H9 (cell line): ENCODE data around the gene GRIK1. TPM values are rescaled to one million over a fixed set of nuclear protein-coding genes. Genes with fewer than 3 reads are reported as not detected.

Experiments used
- DNase-seq: peaks from one replicate; pipeline ENCODE4 v3.0.0-alpha.2; 2017
- H2AFZ ChIP-seq: one replicate; pipeline ENCODE4 v1.6.1; 2013; ENCODE audit warnings: mild to moderate bottlenecking, low read length, control low read depth, moderate library complexity
- H2AK5ac ChIP-seq: 2 replicates; pipeline ENCODE4 v1.6.1; 2013; ENCODE audit warnings: low read length, control low read depth, mixed read lengths; ENCODE audit not compliant: insufficient read length
- H2BK120ac ChIP-seq: one replicate; pipeline ENCODE4 v1.6.1; 2013; ENCODE audit warnings: low read depth, mild to moderate bottlenecking, low read length, control low read depth, inconsistent platforms; ENCODE audit not compliant: poor library complexity, severe bottlenecking
- H2BK12ac ChIP-seq: 2 replicates; pipeline ENCODE4 v1.6.1; 2013; ENCODE audit warnings: low read length, control low read depth, mixed read lengths, low read depth; ENCODE audit not compliant: insufficient read length
- H2BK15ac ChIP-seq: 2 replicates; pipeline ENCODE4 v1.6.1; 2013; ENCODE audit warnings: low read depth, low read length, control low read depth
- H2BK20ac ChIP-seq: one replicate; pipeline ENCODE4 v1.6.1; 2013; ENCODE audit warnings: low read depth, mild to moderate bottlenecking, low read length, control low read depth, inconsistent platforms; ENCODE audit not compliant: poor library complexity, severe bottlenecking
- H2BK5ac ChIP-seq: 2 replicates; pipeline ENCODE4 v1.6.1; 2013; ENCODE audit warnings: low read length, control low read depth, mixed read lengths; ENCODE audit not compliant: insufficient read length
- H3K14ac ChIP-seq: 2 replicates; pipeline ENCODE4 v1.6.1; 2013; ENCODE audit warnings: low read length, control low read depth; ENCODE audit not compliant: insufficient read depth
- H3K18ac ChIP-seq: 2 replicates; pipeline ENCODE4 v1.6.1; 2013; ENCODE audit warnings: low read depth, mild to moderate bottlenecking, mixed read lengths, low read length, control low read depth; ENCODE audit not compliant: insufficient read length
- H3K23ac ChIP-seq: 2 replicates; pipeline ENCODE4 v1.6.1; 2013; ENCODE audit warnings: low read length, control low read depth, mixed read lengths, low read depth; ENCODE audit not compliant: insufficient read length
- H3K23me2 ChIP-seq: 2 replicates; pipeline ENCODE4 v1.6.1; 2013; ENCODE audit warnings: low read depth, mild to moderate bottlenecking, mixed read lengths, low read length, control low read depth; ENCODE audit not compliant: insufficient read length, poor library complexity, severe bottlenecking
- H3K27ac ChIP-seq: 2 replicates; pipeline ENCODE4 v1.5.1; 2013; ENCODE audit warnings: low read length, control low read depth, mixed read lengths, low read depth; ENCODE audit not compliant: insufficient read length
- H3K27me3 ChIP-seq: 2 replicates; pipeline ENCODE4 v1.6.1; 2013; ENCODE audit warnings: low read length, control low read depth, inconsistent platforms; ENCODE audit not compliant: insufficient read depth
- H3K4ac ChIP-seq: 2 replicates; pipeline ENCODE4 v1.6.1; 2013; ENCODE audit warnings: low read depth, mild to moderate bottlenecking, control low read depth, inconsistent platforms, low read length, moderate library complexity
- H3K4me1 ChIP-seq: 2 replicates; pipeline ENCODE4 v1.6.1; 2013; ENCODE audit warnings: low read length, control low read depth, inconsistent platforms; ENCODE audit not compliant: insufficient read depth
- H3K4me2 ChIP-seq: 2 replicates; pipeline ENCODE4 v1.6.1; 2013; ENCODE audit warnings: low read length, control low read depth, mixed read lengths; ENCODE audit not compliant: insufficient read length, insufficient read depth
- H3K56ac ChIP-seq: 2 replicates; pipeline ENCODE4 v1.6.1; 2013; ENCODE audit warnings: low read depth, mild to moderate bottlenecking, mixed read lengths, low read length, control low read depth; ENCODE audit not compliant: insufficient read length
- H3K79me1 ChIP-seq: 2 replicates; pipeline ENCODE4 v1.6.1; 2013; ENCODE audit warnings: low read depth, mild to moderate bottlenecking, moderate library complexity, low read length, control low read depth, inconsistent platforms; ENCODE audit not compliant: insufficient read depth, poor library complexity, severe bottlenecking
- H3K79me2 ChIP-seq: 2 replicates; pipeline ENCODE4 v1.6.1; 2013; ENCODE audit warnings: low read length, control low read depth, inconsistent platforms; ENCODE audit not compliant: insufficient read depth
- H3K9ac ChIP-seq: 2 replicates; pipeline ENCODE4 v1.6.1; 2013; ENCODE audit warnings: low read length, control low read depth, mixed read lengths; ENCODE audit not compliant: insufficient read length; ENCODE audit errors: extremely low read depth
- H3K9me3 ChIP-seq: one replicate; pipeline ENCODE4 v1.6.1; 2013; ENCODE audit warnings: low read depth, low read length, inconsistent platforms; ENCODE audit not compliant: control insufficient read depth
- H3T11ph ChIP-seq: one replicate; pipeline ENCODE4 v1.6.1; 2013; ENCODE audit warnings: mild to moderate bottlenecking, low read length, control low read depth, inconsistent platforms
- H4K20me1 ChIP-seq: one replicate; pipeline ENCODE4 v1.6.1; 2013; ENCODE audit not compliant: control insufficient read depth, insufficient read length, insufficient read depth
- H4K5ac ChIP-seq: 2 replicates; pipeline ENCODE4 v1.6.1; 2013; ENCODE audit warnings: low read depth, mild to moderate bottlenecking, mixed read lengths, low read length, control low read depth; ENCODE audit not compliant: insufficient read length
- H4K8ac ChIP-seq: replicated peaks from 2 replicates; pipeline ENCODE4 v1.6.1; 2013; ENCODE audit warnings: low read length, control low read depth, mixed read lengths, low read depth; ENCODE audit not compliant: insufficient read length
- H4K91ac ChIP-seq: 2 replicates; pipeline ENCODE4 v1.6.1; 2013; ENCODE audit warnings: low read depth, mild to moderate bottlenecking, moderate library complexity, mixed read lengths, low read length, control low read depth; ENCODE audit not compliant: insufficient read length
- H3K27ac Mint-ChIP-seq, 3 experiments: 2 replicates in 2 of 3; 3 replicates in 1 of 3; pipeline ENCODE4 v1.8.0; 2020 to 2021; ENCODE audit warnings: mixed read lengths in 3 of 3, mild to moderate bottlenecking in 1 of 3, moderate library complexity in 1 of 3
- H3K27me3 Mint-ChIP-seq: 2 replicates; pipeline ENCODE4 v1.8.0; 2021; ENCODE audit warnings: low read depth, mild to moderate bottlenecking, moderate library complexity, mixed read lengths
- H3K36me3 Mint-ChIP-seq, 3 experiments: 2 replicates in 2 of 3; 3 replicates in 1 of 3; pipeline ENCODE4 v1.8.0; 2020 to 2021; ENCODE audit warnings: low read depth in 3 of 3, mixed read lengths in 3 of 3; ENCODE audit not compliant: insufficient read depth in 1 of 3
- H3K4me1 Mint-ChIP-seq, 2 experiments: 2 replicates each; pipeline ENCODE4 v1.8.0; 2020; ENCODE audit warnings: mixed read lengths in 2 of 2
- H3K4me3 Mint-ChIP-seq, 2 experiments: 2 replicates in 1 of 2; 3 replicates in 1 of 2; pipeline ENCODE4 v1.8.0; 2020 to 2021; ENCODE audit warnings: mild to moderate bottlenecking in 2 of 2, mixed read lengths in 2 of 2, moderate library complexity in 1 of 2
- H3K9me3 Mint-ChIP-seq, 2 experiments: 2 replicates in 1 of 2; 3 replicates in 1 of 2; pipeline ENCODE4 v1.8.0; 2020; ENCODE audit warnings: mild to moderate bottlenecking in 2 of 2, mixed read lengths in 2 of 2, moderate library complexity in 1 of 2
- WGBS: extraction: QIAGEN DNeasy Blood & Tissue Kit; methylation state at CpG from one replicate; pipeline ENCODE4 v1.1.7; 2013; ENCODE audit warnings: missing lambda C conversion rate, low lambda C conversion rate, mixed read lengths; ENCODE audit not compliant: insufficient read length; ENCODE audit errors: extremely low coverage; 5-methylcytosine and 5-hydroxymethylcytosine counted together
- total RNA-seq: library from RNA; stranded (reverse); gene quantifications from 2 replicates; pipeline ENCODE4 v1.2.1, GENCODE V29; 2021
- TF ChIP-seq, protein P1 (sequence below): fragments of 200-600 bp; sonication (generic); conservative IDR thresholded peaks from 3 replicates; pipeline ENCODE4 v1.8.0; 2021; ENCODE audit warnings: antibody characterized with exemption, mild to moderate bottlenecking

Gene GRIK1
- total RNA-seq, 1 experiment from 2014 or later: not detected

DNA sequence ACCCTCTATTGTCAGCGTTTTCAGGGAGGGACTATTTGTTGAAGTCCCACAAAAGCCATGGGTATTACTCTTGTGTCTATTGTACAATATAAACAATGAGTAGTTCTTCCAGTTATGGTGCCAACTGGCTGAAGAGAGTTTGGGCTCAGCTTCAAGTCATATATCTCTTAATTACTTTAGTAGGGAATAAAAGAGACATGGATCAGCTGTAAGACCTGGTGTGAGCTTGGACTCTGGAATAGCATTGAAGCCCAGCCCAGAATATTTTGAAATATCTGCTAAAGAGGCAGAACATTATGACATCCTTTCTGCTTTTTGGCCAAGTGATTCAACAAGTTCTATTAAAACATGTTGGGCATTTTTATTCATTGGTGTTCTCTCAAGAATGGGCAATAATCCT, 416.1 kb downstream of the GRIK1 start:
- Histone ChIP-seq H3K9me3 (no peaks in the 10 kb centered on the region), H3K9ac (no peak overlapping the region)

More for the DNA sequence above, 416.1 kb downstream of the GRIK1 start:
- no peak overlapping the region for H3K14ac ChIP-seq
- no peak overlapping the region for H2BK20ac ChIP-seq
- no peak overlapping the region for H3K18ac ChIP-seq
- H3K23ac ChIP-seq: no peak overlapping the region
- no peaks in the 10 kb centered on the region for H3K79me2 ChIP-seq
- H3K27ac Mint-ChIP-seq: no peak overlapping the region
- H2AFZ ChIP-seq: no peak overlapping the region
- DNase-seq: no peak
- no peaks in the 10 kb centered on the region for H3K27me3 Mint-ChIP-seq
- no CpG with 5 or more reads among the region's 1 CpG for WGBS
- H3K79me1 ChIP-seq: no peaks in the 10 kb centered on the region
- H3K27me3 ChIP-seq: no peaks in the 10 kb centered on the region
- no peak overlapping the region for H3K56ac ChIP-seq
- no peak overlapping the region for H3K4me2 ChIP-seq
- H4K91ac ChIP-seq: no peak overlapping the region
- H4K20me1 ChIP-seq: no peaks in the 10 kb centered on the region
- H2BK5ac ChIP-seq: no peak overlapping the region
- H4K5ac ChIP-seq: no peak overlapping the region
- H3K4ac ChIP-seq: no peak overlapping the region
- peaks cover 20 to 27% (median 24%) of the 10 kb centered on the region in 3 experiments; a peak in 6 of 7 replicates for H3K36me3 Mint-ChIP-seq
- H2BK12ac ChIP-seq: no peak overlapping the region
- peaks cover 27 to 31% of the 10 kb centered on the region in 2 experiments for H3K9me3 Mint-ChIP-seq
- no peak overlapping the region for H3K4me3 Mint-ChIP-seq
- H2AK5ac ChIP-seq: no peak overlapping the region
- TF ChIP-seq, protein P1, sequence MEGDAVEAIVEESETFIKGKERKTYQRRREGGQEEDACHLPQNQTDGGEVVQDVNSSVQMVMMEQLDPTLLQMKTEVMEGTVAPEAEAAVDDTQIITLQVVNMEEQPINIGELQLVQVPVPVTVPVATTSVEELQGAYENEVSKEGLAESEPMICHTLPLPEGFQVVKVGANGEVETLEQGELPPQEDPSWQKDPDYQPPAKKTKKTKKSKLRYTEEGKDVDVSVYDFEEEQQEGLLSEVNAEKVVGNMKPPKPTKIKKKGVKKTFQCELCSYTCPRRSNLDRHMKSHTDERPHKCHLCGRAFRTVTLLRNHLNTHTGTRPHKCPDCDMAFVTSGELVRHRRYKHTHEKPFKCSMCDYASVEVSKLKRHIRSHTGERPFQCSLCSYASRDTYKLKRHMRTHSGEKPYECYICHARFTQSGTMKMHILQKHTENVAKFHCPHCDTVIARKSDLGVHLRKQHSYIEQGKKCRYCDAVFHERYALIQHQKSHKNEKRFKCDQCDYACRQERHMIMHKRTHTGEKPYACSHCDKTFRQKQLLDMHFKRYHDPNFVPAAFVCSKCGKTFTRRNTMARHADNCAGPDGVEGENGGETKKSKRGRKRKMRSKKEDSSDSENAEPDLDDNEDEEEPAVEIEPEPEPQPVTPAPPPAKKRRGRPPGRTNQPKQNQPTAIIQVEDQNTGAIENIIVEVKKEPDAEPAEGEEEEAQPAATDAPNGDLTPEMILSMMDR: no peak
- no peak overlapping the region for H2BK120ac ChIP-seq
- H3K4me1 Mint-ChIP-seq: no peaks in the 10 kb centered on the region
- no peaks in the 10 kb centered on the region for H3K23me2 ChIP-seq
- no peak overlapping the region for H2BK15ac ChIP-seq
- no peak overlapping the region for H3T11ph ChIP-seq
- H4K8ac ChIP-seq: no peak overlapping the region
- no peak overlapping the region for H3K27ac ChIP-seq
- H3K4me1 ChIP-seq: no peaks in the 10 kb centered on the region
